PC-9 (cell line): ENCODE measurements around the gene BAX.

Experiments used
- EZH2 ChIP-seq: fragments of 200-600 bp; sonication (generic); IDR thresholded peaks from 2 replicates; pipeline ENCODE4 v1.8.0; 2017; ENCODE audit warnings: antibody characterized with exemption, low read depth
- TF ChIP-seq, protein P1 (sequence below): fragments of 200-600 bp; sonication (generic); conservative IDR thresholded peaks from 2 replicates; pipeline ENCODE4 v1.6.1; 2017; ENCODE audit warnings: mixed run types, antibody characterized with exemption, mild to moderate bottlenecking, moderate library complexity

DNA sequence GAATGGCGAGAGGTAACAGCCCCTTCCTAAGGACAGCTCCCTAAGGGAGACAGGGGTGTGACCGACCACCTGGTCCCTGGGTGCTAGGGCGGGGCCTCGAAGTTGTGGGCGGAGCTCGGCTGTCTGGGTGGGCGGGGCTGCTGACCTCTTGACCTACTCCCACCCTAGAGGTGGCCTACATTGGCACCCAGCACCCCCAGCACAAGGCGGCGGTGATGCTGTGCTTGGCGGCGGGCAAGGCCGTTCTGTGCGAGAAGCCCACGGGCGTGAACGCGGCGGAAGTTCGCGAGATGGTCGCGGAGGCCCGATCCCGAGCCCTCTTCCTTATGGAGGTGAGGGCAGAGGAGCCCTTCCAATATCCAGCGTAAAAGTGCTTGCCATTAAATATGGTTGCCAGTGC is 18.8 kb upstream of the BAX start:
- TF ChIP-seq, protein P1, sequence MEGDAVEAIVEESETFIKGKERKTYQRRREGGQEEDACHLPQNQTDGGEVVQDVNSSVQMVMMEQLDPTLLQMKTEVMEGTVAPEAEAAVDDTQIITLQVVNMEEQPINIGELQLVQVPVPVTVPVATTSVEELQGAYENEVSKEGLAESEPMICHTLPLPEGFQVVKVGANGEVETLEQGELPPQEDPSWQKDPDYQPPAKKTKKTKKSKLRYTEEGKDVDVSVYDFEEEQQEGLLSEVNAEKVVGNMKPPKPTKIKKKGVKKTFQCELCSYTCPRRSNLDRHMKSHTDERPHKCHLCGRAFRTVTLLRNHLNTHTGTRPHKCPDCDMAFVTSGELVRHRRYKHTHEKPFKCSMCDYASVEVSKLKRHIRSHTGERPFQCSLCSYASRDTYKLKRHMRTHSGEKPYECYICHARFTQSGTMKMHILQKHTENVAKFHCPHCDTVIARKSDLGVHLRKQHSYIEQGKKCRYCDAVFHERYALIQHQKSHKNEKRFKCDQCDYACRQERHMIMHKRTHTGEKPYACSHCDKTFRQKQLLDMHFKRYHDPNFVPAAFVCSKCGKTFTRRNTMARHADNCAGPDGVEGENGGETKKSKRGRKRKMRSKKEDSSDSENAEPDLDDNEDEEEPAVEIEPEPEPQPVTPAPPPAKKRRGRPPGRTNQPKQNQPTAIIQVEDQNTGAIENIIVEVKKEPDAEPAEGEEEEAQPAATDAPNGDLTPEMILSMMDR = no peak
- no peak for TF ChIP-seq EZH2
